HL-60 (cell line): ENCODE results near the gene DNAH8.

ENCODE experiments used
- CTCF ChIP-seq: IDR thresholded peaks from one replicate; pipeline ENCODE4 v1.5.1; 2011; ENCODE audit warnings: low read length, control low read depth, inconsistent platforms; ENCODE audit not compliant: insufficient read depth
- GABPA ChIP-seq: IDR thresholded peaks from 2 replicates; pipeline ENCODE4 v1.6.1; 2012; ENCODE audit warnings: low read depth
- POLR2AphosphoS5 ChIP-seq: IDR thresholded peaks from 2 replicates; pipeline ENCODE4 v1.6.1; 2012; ENCODE audit warnings: low read depth
- REST ChIP-seq: IDR thresholded peaks from 2 replicates; pipeline ENCODE4 v1.6.1; 2012; ENCODE audit warnings: low read depth; ENCODE audit not compliant: insufficient replicate concordance

GRCh38 chr6:38730140-38730862 is 15.2 kb downstream of the DNAH8 start:
- TF ChIP-seq CTCF = no peak
- no peak for TF ChIP-seq REST
- no peak for TF ChIP-seq GABPA
- TF ChIP-seq POLR2AphosphoS5 = no peak
